T-helper 9 cell (primary cell): ENCODE measurements around the gene LRRC4C.

Experiments used
- DNase-seq: peaks from one replicate; pipeline ENCODE4 v3.0.0-alpha.2; 2020

Gene LRRC4C

GRCh38 chr11:40328890-40329614 lies 1130.4 kb downstream of the LRRC4C start:
- no peak for DNase-seq

GRCh38 chr11:40323241-40323640 lies 1136.2 kb downstream of the LRRC4C start:
- no peak for DNase-seq

GRCh38 chr11:40321537-40321936 lies 1137.9 kb downstream of the LRRC4C start:
- no peak for DNase-seq

- no peak for DNase-seq
Measured at GRCh38 chr11:40316171-40316570, 1143.3 kb downstream of the LRRC4C start.

GRCh38 chr11:40315122-40315521 lies 1144.3 kb downstream of the LRRC4C start:
- DNase-seq = no peak

GRCh38 chr11:40314327-40314726 lies 1145.1 kb downstream of the LRRC4C start:
- no peak for DNase-seq

GRCh38 chr11:40306938-40307548 lies 1152.4 kb downstream of the LRRC4C start:
- no peak for DNase-seq

- no peak for DNase-seq
Measured at GRCh38 chr11:40302669-40303068, 1156.8 kb downstream of the LRRC4C start.

- DNase-seq = no peak
Measured at GRCh38 chr11:40295466-40295865, 1164.0 kb downstream of the LRRC4C start.

GRCh38 chr11:40294741-40295140 lies 1164.7 kb downstream of the LRRC4C start:
- DNase-seq = no peak

- no peak for DNase-seq
Measured at GRCh38 chr11:40294349-40294735, 1165.1 kb downstream of the LRRC4C start.

- no peak for DNase-seq
Measured at GRCh38 chr11:40293655-40294348, 1165.7 kb downstream of the LRRC4C start.

GRCh38 chr11:40292721-40293508 lies 1166.5 kb downstream of the LRRC4C start:
- DNase-seq = no peak

- no peak for DNase-seq
Measured at GRCh38 chr11:40291741-40292140, 1167.7 kb downstream of the LRRC4C start.

- DNase-seq = no peak
Measured at GRCh38 chr11:40291329-40291728, 1168.1 kb downstream of the LRRC4C start.

- no peak for DNase-seq
Measured at GRCh38 chr11:40290171-40290631, 1169.3 kb downstream of the LRRC4C start.

- no peak for DNase-seq
Measured at GRCh38 chr11:40289370-40289769, 1170.1 kb downstream of the LRRC4C start.

- DNase-seq = no peak
Measured at GRCh38 chr11:40287916-40288803, 1171.3 kb downstream of the LRRC4C start.

GRCh38 chr11:40286137-40286536 lies 1173.3 kb downstream of the LRRC4C start:
- no peak for DNase-seq

- DNase-seq = no peak
Measured at GRCh38 chr11:40285558-40285957, 1173.9 kb downstream of the LRRC4C start.

GRCh38 chr11:40281052-40281580 lies 1178.3 kb downstream of the LRRC4C start:
- no peak for DNase-seq
